GM19035 (cell line): ENCODE measurements around the gene RXFP4.

Source experiments
- ATAC-seq: cut with Tn5 transposase; IDR thresholded peaks from one replicate; pipeline ENCODE4 v1.9.1; 2021; ENCODE audit not compliant: unreplicated experiment

RXFP4 gene

GRCh38 chr1:155957411-155957915 is 16.0 kb downstream of the RXFP4 start:
- ATAC-seq: no peak

DNA sequence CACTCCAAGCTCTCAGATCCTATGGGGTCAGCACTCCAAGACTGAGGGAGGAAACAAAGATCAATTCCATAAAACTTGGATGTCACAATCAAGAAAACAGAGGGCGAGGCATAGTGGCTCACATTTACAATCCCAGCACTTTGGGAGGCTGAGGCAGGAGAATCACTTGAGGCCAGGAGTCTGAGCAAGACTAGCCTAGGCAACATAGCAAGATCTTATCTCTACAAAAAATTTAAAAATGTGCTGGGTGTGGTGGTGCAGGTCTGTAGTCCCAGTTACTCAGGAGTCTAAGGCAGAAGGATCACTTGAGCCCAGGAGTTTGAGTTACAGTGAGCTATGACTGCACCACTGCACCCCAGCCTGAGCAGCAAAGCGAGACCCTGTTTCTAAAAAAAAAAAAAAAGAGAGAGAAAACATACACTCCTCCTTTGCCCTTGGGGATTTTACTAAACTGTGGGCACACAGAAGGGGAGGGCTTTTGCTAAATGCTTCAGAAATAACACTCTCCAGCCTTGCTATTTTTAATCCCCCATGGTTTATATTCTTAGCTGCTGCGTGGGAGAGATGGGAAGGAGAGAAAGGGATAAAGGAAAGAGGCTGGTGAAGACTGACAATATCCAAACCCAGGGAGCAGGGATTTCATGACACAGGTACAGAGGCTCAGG is 18.8 kb downstream of the RXFP4 start:
- no peak for ATAC-seq

DNA sequence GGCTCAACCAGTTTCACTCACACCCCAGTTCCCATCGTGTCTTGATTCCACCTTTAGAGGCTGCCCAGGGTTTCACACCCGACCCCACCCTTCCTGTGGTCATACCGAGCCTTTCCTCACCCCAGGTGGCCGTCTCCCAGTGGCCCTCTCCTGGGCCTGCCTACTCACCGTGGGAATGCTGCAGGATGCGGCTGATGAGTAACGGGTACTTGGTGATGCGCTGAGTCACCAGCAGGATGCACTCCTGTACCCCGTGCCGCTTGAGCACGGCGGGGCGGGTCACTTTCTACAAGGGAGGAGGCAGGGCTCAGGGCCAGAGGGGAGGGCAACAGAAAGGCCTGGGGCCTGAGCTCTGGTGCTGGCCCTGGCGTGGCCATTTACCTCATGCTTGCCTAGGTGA is 20.5 kb downstream of the RXFP4 start:
- ATAC-seq: no peak

DNA sequence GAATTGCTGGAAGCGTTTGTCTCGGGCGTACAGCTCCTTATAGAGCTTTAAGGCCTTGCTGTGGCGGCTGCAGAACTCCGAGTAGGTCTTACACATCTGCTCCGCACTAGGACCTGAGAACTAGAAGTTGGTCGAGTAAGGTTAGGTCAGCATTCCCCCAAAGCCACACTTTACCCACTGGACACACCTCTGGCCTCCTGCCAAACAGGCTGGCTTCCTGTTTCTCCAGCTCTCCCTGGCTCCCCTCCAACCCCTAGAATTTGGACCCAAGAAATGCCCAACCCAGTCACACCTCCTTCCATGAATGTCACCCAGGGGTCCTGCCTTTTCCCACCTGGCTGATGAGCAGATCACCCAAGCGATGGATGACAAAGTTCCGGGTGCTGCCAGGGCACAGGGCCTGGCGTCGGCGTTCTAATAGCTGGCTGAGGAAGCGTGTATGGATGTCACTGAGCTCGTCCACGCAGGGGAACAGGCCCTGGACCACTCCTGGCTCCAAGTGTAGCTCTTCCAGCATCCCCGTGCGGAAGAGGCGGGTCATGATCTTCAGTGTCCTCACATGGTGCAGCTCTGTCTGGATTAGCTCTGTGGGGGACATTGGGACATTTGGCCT is 21.3 kb downstream of the RXFP4 start:
- ATAC-seq: no peak

GRCh38 chr1:155964193-155964592 is 22.8 kb downstream of the RXFP4 start:
- ATAC-seq: no peak

DNA sequence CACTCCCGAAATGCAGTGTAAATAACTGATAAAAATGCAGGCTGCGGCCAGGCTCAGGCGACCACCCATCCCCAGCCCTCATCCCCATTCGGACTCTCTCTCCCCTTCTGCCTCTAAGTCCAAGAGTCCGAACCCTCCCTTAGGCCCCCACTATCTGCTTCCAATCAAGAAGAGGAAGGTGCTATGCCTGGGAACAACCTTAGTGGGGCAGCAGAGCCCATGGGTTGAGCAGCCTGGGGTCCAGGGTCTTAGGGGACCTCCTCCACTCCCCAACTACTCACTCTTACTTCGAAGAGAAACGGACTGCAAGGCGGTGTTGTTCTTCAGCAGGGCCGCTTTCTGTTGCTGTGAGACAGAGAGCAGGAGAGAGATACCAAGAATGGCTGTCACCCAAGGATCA is 24.7 kb downstream of the RXFP4 start:
- no peak for ATAC-seq

- ATAC-seq: no peak
Observed at GRCh38 chr1:155966750-155967149, 25.3 kb downstream of the RXFP4 start.

DNA sequence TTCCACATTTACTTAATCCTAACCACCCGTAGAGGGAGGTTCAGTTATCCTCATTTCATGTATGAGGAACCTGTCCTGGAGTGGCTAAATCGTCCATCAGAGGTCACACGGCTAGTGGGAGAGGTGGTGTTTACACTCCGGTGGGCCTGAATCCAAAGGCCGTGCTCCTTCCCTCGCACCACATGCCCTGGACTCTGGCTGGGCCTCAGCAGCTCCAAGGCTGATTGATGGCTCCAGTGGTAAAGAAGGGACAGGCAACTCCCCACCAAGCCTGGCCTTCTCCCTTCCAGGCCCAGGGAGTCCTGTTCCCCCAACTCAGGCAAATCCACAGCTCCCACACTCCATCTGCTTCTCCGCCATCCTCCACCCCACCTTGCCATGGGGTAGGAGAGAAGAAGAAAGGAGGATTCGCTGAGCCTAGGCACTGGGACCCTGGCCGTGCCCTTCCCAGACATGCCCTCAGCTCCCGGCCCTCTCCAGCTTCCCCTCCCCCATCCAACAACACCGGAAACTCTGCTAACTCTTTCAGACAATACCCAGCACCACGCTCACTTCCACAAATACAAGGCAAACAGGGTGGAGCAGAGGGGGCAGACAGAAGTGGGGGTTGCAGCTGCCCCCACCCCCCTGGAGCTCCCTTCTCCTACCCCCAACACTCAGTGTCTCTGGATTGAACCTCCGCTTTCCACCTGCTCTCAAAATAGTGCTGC is 26.1 kb downstream of the RXFP4 start:
- no peak for ATAC-seq

DNA sequence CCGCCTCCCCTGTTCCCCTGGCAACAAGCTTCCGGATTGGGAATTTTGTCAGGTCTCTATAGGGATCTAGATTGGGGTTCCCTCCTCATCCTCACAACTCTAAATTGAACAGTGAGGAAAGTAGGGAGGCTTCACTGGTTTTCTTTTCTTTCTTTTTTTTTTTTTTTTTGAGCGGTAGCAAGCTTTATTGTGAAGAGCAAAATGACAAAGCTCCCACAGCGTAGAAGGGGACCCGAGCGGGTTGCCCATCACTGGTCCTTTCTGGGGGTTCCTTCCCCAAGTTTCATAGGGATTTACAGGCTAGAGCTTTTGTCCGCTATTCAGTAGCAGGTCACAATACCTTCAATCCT is 26.6 kb downstream of the RXFP4 start:
- ATAC-seq: no peak

DNA sequence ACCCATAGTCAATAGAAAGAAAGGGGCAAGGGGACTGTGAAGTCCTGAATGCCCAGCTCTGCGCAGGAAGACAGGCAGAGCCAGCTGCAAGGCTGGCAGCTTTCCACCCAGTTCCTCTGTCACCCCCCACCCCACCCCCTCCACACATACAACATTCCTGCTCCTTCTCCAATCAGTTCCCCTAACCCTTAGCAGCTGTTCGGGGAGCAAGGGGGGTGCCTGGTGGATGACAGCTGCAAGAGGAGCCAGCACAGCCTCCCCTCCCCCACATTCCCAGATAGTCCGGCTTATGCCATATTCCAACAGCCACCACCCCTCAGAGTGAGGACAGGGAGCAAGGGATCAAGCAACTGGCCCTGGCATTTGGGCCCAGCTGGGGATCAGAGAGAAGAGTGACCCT is 27.2 kb downstream of the RXFP4 start:
- no peak for ATAC-seq

GRCh38 chr1:155969377-155969791 is 27.9 kb downstream of the RXFP4 start:
- no peak for ATAC-seq

GRCh38 chr1:155970531-155971167 is 29.2 kb downstream of the RXFP4 start:
- ATAC-seq: peak; percentile 62

GRCh38 chr1:155971910-155972809 is 30.7 kb downstream of the RXFP4 start:
- no peak for ATAC-seq

- ATAC-seq: no peak
Observed at GRCh38 chr1:155973723-155974122, 32.3 kb downstream of the RXFP4 start.

- no peak for ATAC-seq
Observed at GRCh38 chr1:155974208-155975115, 33.0 kb downstream of the RXFP4 start.

DNA sequence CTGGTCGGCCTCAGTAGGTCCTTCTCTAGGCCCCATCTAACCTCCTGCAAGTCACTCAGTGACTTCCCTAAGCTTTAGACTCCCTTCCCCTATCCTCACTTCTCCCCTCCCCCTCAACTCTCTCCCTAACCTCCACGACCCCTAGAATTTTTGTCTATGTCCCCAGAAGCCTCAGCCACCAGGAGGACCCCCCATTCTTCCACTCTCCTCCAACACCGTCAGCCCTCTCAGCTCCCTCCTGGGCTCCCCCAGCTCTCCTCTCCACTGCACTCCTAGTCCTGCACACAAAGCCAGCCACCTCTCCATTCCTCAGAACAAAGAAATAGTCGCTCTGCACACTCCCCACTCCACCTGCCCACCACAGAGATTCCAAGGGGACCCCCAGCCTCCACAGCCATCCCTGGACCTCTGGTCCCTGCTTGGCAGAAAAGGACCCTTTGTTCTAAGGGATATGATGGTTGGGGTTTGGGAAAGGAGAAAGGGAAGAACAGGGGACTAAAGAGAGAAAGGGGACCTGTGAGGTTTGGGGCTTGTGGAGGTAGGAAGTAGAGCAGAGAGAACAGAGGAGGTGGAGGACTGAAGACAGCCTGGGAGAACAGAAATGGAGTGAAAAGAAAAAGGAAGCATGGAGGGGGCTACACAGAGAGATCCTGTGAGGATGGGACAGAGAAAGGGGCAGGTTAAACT is 34.1 kb downstream of the RXFP4 start:
- no peak for ATAC-seq

DNA sequence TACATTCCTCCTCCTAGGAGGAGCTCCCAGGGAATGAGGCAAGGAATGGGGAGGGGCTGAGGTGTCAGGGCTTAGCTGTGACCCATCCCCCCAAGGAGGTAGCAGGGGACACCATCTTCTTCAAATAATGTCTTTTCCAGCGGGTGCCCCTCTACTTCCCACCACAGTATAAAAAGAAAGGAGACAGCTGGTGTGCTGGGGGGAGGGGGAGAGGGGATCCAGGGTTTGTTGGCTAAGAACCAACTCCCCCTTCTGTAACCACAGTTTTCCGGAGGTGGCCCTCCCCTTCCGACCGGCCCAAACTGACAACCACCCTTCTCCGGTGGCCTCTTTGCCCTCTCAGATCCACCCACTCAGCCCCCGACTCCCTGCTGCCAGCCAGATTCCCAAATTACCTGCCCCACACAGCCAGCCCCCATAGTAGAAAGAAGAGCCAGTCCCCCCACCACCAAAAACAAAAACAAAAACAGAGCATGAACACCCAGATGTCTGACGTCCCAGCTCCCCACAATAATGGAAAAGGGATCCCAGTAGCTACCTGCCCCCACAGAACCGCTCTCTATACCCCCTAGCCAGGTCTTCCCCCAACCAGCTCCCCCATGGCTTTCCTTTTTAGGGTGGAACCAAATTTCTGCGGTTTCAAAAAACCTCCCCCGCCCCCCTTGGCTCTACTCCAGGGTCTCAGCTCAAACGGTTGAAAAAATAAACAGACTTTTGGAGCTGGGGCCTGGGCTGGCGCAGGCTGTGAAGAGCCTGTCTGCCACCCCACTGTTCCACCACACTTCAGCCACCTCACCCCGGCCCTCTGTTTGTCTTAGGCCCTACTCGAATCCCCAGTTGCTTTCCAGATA is 34.8 kb downstream of the RXFP4 start:
- no peak for ATAC-seq
